GM12878 (cell line): Measurements from ENCODE around the gene SEMA5A. TPM values are rescaled to one million over a fixed set of nuclear protein-coding genes. Genes with fewer than 3 reads are reported as not detected.

ENCODE experiments used
- ATAC-seq: fragments of 200-7000 bp; cut with Tn5 transposase; 3 replicates; pipeline ENCODE4 v1.9.1; 2020; ENCODE audit warnings: mild to moderate bottlenecking, moderate library complexity
- BruUV-seq: library from RNA; stranded (reverse); fragments of 400-500 nt; replicated peaks from 2 replicates; lab custom pipeline; 2021; lab: Mats Ljungman, UMichigan
- CTCF ChIA-PET: fragments of 300-600 bp; sonication (Branson Sonifier 250); formaldehyde crosslinking; extraction: SDS; loops from one replicate; lab custom pipeline; 2021; ENCODE audit warnings: inconsistent platforms; lab: Yijun Ruan, JAX
- POLR2A ChIA-PET: fragments of 350-600 bp; formaldehyde crosslinking; extraction: SDS; loops from one replicate; lab custom pipeline; 2021; ENCODE audit warnings: inconsistent platforms; lab: Charles Lee
- RAD21 ChIA-PET: fragments of 300-600 bp; sonication (Branson Sonifier 250); formaldehyde crosslinking; loops from one replicate; lab custom pipeline; 2023; ENCODE audit warnings: antibody characterized with exemption; ENCODE audit not compliant: unreplicated experiment; lab: Charles Lee
- SMC1A ChIA-PET: fragments of 300-600 bp; sonication (Branson Sonifier 250); formaldehyde crosslinking; loops from one replicate; lab custom pipeline; 2023; ENCODE audit not compliant: unreplicated experiment, uncharacterized antibody; lab: Charles Lee
- DNase-seq: peaks from one replicate; pipeline ENCODE4 v3.0.0-alpha.2; 2011; ENCODE audit warnings: low read depth, low spot score
- FAIRE-seq: peaks from 3 replicates; lab custom pipeline; 2011; peaks lifted over from hg19 to GRCh38; lab: Jason Lieb, UNC
- H2AFZ ChIP-seq: 2 replicates; pipeline ENCODE4 v1.6.0; 2011; ENCODE audit warnings: low read depth, low read length, control low read depth; ENCODE audit not compliant: control insufficient read depth
- H3K27ac ChIP-seq: 2 replicates; pipeline ENCODE4 v1.5.1; 2011; ENCODE audit warnings: control low read depth; ENCODE audit not compliant: control insufficient read depth, insufficient read depth
- H3K27me3 ChIP-seq, 2 experiments: replicated peaks in 1 of 2; 2 replicates each; pipeline versions ENCODE4 v1.6.0 to v1.6.1; 2011; ENCODE audit warnings: low read length in 1 of 2; ENCODE audit not compliant: control insufficient read depth in 2 of 2, insufficient read depth in 2 of 2
- H3K36me3 ChIP-seq, 2 experiments: 2 replicates each; pipeline ENCODE4 v1.5.1; 2011; ENCODE audit warnings: low read length in 1 of 2; ENCODE audit not compliant: control insufficient read depth in 2 of 2, insufficient read depth in 2 of 2
- H3K4me1 ChIP-seq: 2 replicates; pipeline ENCODE4 v1.6.1; 2011; ENCODE audit warnings: mild to moderate bottlenecking, low read length, moderate library complexity, mixed read lengths; ENCODE audit not compliant: control insufficient read depth, insufficient read depth
- H3K4me2 ChIP-seq: 2 replicates; pipeline ENCODE4 v1.6.0; 2011; ENCODE audit warnings: control low read depth; ENCODE audit not compliant: control insufficient read depth, insufficient read depth
- H3K4me3 ChIP-seq: fragments of 200-600 bp; sonication (generic); 2 replicates; pipeline ENCODE4 v1.5.1; 2016
- H3K79me2 ChIP-seq: 2 replicates; pipeline ENCODE4 v1.6.0; 2011; ENCODE audit warnings: low read length; ENCODE audit not compliant: control insufficient read depth, insufficient read depth
- H3K9ac ChIP-seq: 2 replicates; pipeline ENCODE4 v1.8.0; 2011; ENCODE audit warnings: low read length, control low read depth, mixed read lengths; ENCODE audit not compliant: control insufficient read depth, insufficient read depth
- H3K9me3 ChIP-seq: replicated peaks from 3 replicates; pipeline ENCODE4 v1.5.1; 2011; ENCODE audit warnings: mild to moderate bottlenecking, low read length; ENCODE audit not compliant: control insufficient read depth, insufficient read depth
- H4K20me1 ChIP-seq: 2 replicates; pipeline ENCODE4 v1.6.0; 2011; ENCODE audit not compliant: control insufficient read depth, insufficient read depth
- ATF2 ChIP-seq: IDR thresholded peaks from 2 replicates; pipeline ENCODE4 v1.6.1; 2012; ENCODE audit warnings: low read length, inconsistent platforms
- CBFB ChIP-seq: IDR thresholded peaks from 2 replicates; pipeline ENCODE4 v1.6.1; 2016; ENCODE audit warnings: antibody characterized with exemption, low read depth
- CEBPZ ChIP-seq: fragments of 150-350 bp; IDR thresholded peaks from 2 replicates; pipeline ENCODE4 v1.6.1; 2016; ENCODE audit warnings: low read depth, low read length
- CHD4 ChIP-seq: fragments of 200-600 bp; sonication (generic); IDR thresholded peaks from 2 replicates; pipeline ENCODE4 v1.6.1; 2016; ENCODE audit warnings: mild to moderate bottlenecking
- CREM ChIP-seq: IDR thresholded peaks from 2 replicates; pipeline ENCODE4 v1.6.1; 2014; ENCODE audit warnings: antibody characterized with exemption, low read depth
- DPF2 ChIP-seq: fragments of 450-650 bp; IDR thresholded peaks from 2 replicates; pipeline ENCODE4 v1.6.1; 2017; ENCODE audit warnings: mild to moderate bottlenecking
- E2F4 ChIP-seq: IDR thresholded peaks from 2 replicates; pipeline ENCODE4 v1.6.1; 2012; ENCODE audit warnings: low read depth, low read length, improper control_type of control experiment
- EP300 ChIP-seq, 2 experiments: fragments of 150-350 bp in 1 of 2; IDR thresholded peaks; 2 replicates each; pipeline ENCODE4 v1.6.1; 2011 to 2012; ENCODE audit warnings: low read depth in 2 of 2, low read length in 2 of 2, borderline replicate concordance in 1 of 2, improper control_type of control experiment in 1 of 2, inconsistent platforms in 1 of 2; ENCODE audit not compliant: control insufficient read depth in 1 of 2
- HDAC6 ChIP-seq: fragments of 200-600 bp; sonication (generic); IDR thresholded peaks from one replicate; pipeline ENCODE4 v1.8.0; 2017; ENCODE audit warnings: antibody characterized with exemption; ENCODE audit not compliant: unreplicated experiment
- PAX8 ChIP-seq: fragments of 450-650 bp; IDR thresholded peaks from 2 replicates; pipeline ENCODE4 v1.6.1; 2017; ENCODE audit warnings: mild to moderate bottlenecking, moderate library complexity
- RCOR1 ChIP-seq: conservative IDR thresholded peaks from 2 replicates; pipeline ENCODE4 v1.6.1; 2012; ENCODE audit warnings: low read depth, low read length, improper control_type of control experiment
- SUPT20H ChIP-seq: IDR thresholded peaks from 2 replicates; pipeline ENCODE4 v1.6.1; 2011; ENCODE audit warnings: low read depth, mild to moderate bottlenecking, low read length, moderate library complexity, borderline replicate concordance; ENCODE audit not compliant: control insufficient read depth
- ZBED1 ChIP-seq: IDR thresholded peaks from 2 replicates; pipeline ENCODE4 v1.6.1; 2016; ENCODE audit warnings: borderline replicate concordance
- ZBTB4 ChIP-seq: fragments of 450-650 bp; formaldehyde crosslinking; IDR thresholded peaks from 2 replicates; pipeline ENCODE4 v1.4.0; 2022; ENCODE audit warnings: mild to moderate bottlenecking, moderate library complexity
- ZSCAN29 ChIP-seq: fragments of 450-650 bp; IDR thresholded peaks from 2 replicates; pipeline ENCODE4 v1.6.1; 2017; ENCODE audit warnings: mild to moderate bottlenecking, moderate library complexity
- WGBS: methylation state at CpG from one replicate; pipeline ENCODE4 v1.1.6; 2016; ENCODE audit warnings: low lambda C conversion rate; ENCODE audit not compliant: insufficient replicate concordance, insufficient coverage; ENCODE audit errors: missing lambda C conversion rate; 5-methylcytosine and 5-hydroxymethylcytosine counted together
- in situ Hi-C: fragments of 300-500 bp; cut with MboI; formaldehyde crosslinking; loops from 9 replicates; pipeline ENCODE4 v1.14.3; 2018; ENCODE audit warnings: mixed read lengths
- intact Hi-C: fragments of 100-400 bp; cut with micrococcal nuclease; formaldehyde crosslinking; loops from one replicate; pipeline ENCODE4 v1.14.2; 2022; ENCODE audit not compliant: unreplicated experiment
- polyA plus RNA-seq, 11 experiments: library from polyadenylated mRNA; depleted of rRNA in 4 of 11; unstranded in 6 of 11; stranded (reverse) in 5 of 11; fragments of >200 nt; fragmentation: Nextera tagmentation in 4 of 11; fragmentation: Illumina TruSeq in 1 of 11; extraction: Ambion mirVana in 4 of 11; extraction: Trizol in 1 of 11; gene quantifications; 1 replicate in 1 of 11; 2 replicates in 10 of 11; pipeline versions ENCODE4 v1.2.1 to v1.2.3, GENCODE V29; 2011 to 2016; ENCODE audit warnings: inconsistent platforms in 2 of 11, missing spikeins in 2 of 11, low read depth in 1 of 11
- total RNA-seq, 4 experiments: library from RNA; depleted of rRNA in 3 of 4; stranded (reverse); fragments of >200 nt in 3 of 4; fragmentation: Illumina TruSeq in 1 of 4; extraction: Trizol in 1 of 4; gene quantifications; 2 replicates each; pipeline versions ENCODE4 v1.2.1 to v1.2.3, GENCODE V29; 2013 to 2021

SEMA5A gene
- total and polyA plus RNA-seq, 10 of the 15 experiments (the other 5 are each of a cell fraction or from before 2014, with no cell fraction given): 0.03 to 2.4 (median 0.09) TPM; not detected in 1

- TF ChIP-seq CEBPZ (no peak), CHD4 (no peak), ATF2 (no peak), E2F4 (no peak), SUPT20H (no peak)
- TF ChIP-seq, all 136 proteins: peak for 0
These were observed 446.9 kb downstream of the SEMA5A start (continued) for GRCh38 chr5:9098990-9099389.

- ChIA-PET SMC1A (no interaction called here), POLR2A (no interaction called here), RAD21 (no interaction called here), CTCF (no interaction called here)
- H3K27me3 ChIP-seq: no peaks in the 10 kb centered on the region; a peak in 1 of 4 replicates
- WGBS: 40% methylated on average over 6 of the region's 6 CpGs
- H3K4me1 ChIP-seq: no peaks in the 10 kb centered on the region
- DNase-seq: no peak
- no peak for FAIRE-seq
- intact Hi-C loops: no loop called here
- H3K9me3 ChIP-seq: no peaks in the 10 kb centered on the region
- H3K4me2 ChIP-seq: no peak overlapping the region
- no peak for ATAC-seq
- no peak overlapping the region for H3K27ac ChIP-seq
- H3K4me3 ChIP-seq: no peak overlapping the region
- H3K79me2 ChIP-seq: no peaks in the 10 kb centered on the region
- no TSS peak for BruUV-seq
- no peaks in the 10 kb centered on the region for H4K20me1 ChIP-seq
- no peaks in the 10 kb centered on the region for H3K36me3 ChIP-seq
- in situ Hi-C loops: no loop called here
- no peak overlapping the region for H2AFZ ChIP-seq
- H3K9ac ChIP-seq: no peak overlapping the region
- TF ChIP-seq ZBTB4: no peak
- TF ChIP-seq PAX8: no peak
- no peak for TF ChIP-seq ZSCAN29
- no peak for TF ChIP-seq RCOR1
- TF ChIP-seq CBFB: no peak
- no peak for TF ChIP-seq CREM
- TF ChIP-seq DPF2: no peak
- TF ChIP-seq HDAC6: no peak
- no peak for TF ChIP-seq EP300 (IDR thresholded peaks at IDR 0.05; ENCODE audit: borderline replicate concordance in 1 of 2, control insufficient read depth in 1 of 2, low read depth in 2 of 2, low read length in 2 of 2)
- no peak for TF ChIP-seq SUPT20H
- no peak for TF ChIP-seq ZBED1
These were observed 451.3 kb downstream of the SEMA5A start for GRCh38 chr5:9094582-9094981.
